HG03457 (cell line): Measurements from ENCODE around the gene AMFR.

ENCODE experiments used
- ATAC-seq: cut with Tn5 transposase; IDR thresholded peaks from one replicate; pipeline ENCODE4 v1.9.1; 2021; ENCODE audit warnings: moderate number of reproducible peaks; ENCODE audit not compliant: unreplicated experiment

AMFR gene

DNA sequence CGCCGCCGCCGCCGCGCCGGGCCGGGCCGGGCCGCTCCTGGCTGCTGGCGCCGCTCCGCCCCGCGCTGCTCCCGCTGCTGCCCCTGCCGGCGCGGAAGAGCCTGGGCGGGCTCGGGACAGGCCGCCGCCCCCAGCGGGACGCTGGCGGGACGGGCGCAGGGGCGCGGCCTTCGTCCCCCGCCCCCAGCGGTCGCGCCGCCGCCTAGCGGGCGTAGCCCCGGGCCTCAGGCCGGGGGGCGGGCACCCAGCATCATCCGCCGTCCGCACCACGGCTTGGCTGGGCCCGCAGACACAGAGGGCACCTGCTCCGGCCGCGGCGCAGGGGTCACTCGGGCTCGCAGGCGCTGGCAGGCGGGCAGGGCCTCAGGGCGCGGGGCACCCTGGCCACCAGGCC is at the start of gene AMFR:
Gene AMFR, minus strand, starts transcription at position 107 of the 394 bp plus-strand sequence. CDS start 218 bp downstream, outside the sequence.
- peak; percentile 56 for ATAC-seq

DNA sequence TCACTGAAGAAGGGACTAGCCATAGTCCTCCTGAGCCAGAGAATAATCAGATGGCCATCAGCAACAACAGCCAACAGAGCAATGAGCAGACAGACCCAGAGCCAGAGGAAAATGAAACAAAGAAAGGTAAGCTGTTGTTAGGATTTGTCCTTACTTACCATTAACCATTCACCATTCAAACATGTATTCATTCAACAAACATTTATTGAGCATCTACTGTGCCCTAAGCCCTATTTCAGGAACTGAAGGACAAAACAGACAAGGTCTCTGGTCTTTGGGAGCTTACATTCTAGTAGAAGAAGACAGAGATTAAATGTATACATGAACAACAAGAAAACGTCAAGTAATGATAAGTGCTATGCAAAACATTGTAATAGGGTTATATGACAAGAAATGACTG is 45.3 kb upstream of the AMFR start:
- ATAC-seq: no peak

DNA sequence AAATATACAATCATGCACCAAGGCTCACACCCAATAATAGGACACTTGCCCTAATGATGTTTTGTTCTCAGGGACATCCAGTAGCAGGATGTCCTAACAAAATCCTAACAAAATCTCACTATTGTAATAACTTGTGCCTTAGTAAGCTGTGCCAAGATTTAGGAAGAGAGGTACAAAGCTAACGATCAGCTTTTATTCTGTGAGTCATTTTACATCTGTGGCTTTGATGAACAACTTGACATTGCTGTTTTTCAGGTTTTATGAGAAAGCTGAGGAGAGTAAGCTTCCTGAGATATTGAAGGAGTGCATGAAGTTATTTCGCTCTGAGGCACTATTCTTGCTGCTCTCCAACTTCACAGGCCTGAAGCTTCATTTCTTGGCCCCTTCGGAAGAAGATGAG is 44.9 kb upstream of the AMFR start:
- no peak for ATAC-seq

DNA sequence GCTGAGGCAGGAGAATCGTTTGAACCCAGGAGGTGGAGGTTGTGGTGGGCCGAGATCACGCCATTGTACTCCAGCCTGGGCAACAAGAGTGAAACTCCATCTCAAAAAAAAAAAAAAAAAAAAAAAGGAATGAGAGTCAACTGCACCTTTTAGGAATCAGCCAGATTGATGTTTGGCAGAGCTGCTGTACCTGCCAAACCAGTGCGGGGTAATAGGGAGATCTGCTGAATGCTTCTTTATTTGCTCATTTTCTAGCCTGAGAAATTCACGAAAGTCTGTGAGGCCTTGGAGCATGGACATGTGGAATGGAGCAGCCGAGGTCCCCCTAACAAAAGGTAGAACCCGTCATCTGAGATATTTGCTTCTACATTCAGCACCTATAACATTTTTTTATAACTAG is 44.4 kb upstream of the AMFR start:
- no peak for ATAC-seq

DNA sequence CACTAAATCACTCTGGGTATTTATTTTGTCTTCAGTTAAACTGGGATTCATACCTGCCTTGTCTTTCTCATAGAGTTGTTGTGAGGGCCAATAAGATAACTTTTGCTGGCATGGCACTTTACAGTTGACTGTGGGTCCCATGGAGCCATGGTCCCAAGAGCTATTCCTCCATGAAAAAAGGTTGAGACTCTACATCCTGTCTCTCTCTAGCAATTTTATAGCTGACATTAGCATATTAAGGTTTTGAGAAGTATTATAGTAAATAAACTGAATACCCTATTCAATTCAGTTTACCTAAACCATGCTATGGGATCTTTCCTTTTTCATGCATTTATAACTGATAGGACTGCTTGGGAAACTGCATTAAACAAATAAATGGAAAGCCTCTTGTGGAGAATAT is 43.5 kb upstream of the AMFR start:
- ATAC-seq: no peak

DNA sequence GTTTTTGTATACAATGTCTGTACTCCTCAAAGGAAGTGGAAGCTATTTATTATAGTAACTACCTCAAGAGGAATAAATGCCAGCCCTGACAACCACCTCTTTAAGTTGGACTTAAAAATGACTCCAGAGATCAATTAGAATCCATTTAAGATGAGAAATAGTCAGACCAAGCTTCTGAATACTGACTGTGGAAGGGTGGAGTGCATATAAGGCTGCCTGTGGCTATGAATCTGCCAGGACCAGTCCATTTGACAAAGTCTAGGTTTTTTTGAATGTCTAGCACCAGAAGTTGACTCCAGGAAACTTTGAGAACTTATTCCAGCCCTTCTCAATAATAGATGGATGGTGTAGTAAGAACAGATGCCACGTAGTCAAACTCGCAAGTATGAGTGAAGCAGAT is 41.0 kb upstream of the AMFR start:
- ATAC-seq: no peak

DNA sequence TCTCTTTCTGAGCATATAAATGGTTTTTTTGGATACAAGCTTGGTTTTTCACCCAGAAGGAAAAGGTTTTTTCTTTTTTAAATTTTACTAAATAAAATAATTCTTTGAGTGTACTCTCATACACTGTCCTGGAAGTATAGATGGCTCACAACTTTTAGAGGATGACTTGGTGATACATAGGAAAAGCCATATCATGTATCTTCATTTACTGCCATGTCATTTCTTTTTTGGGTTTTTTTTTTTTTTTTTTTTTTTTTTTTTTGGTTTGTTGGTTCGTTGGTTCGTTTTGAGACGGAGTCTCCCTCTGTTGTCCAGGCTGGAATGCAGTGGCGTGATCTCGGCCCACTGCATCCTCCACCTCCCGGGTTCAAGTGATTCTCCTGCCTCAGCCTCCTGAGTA is 37.8 kb upstream of the AMFR start:
- no peak for ATAC-seq

DNA sequence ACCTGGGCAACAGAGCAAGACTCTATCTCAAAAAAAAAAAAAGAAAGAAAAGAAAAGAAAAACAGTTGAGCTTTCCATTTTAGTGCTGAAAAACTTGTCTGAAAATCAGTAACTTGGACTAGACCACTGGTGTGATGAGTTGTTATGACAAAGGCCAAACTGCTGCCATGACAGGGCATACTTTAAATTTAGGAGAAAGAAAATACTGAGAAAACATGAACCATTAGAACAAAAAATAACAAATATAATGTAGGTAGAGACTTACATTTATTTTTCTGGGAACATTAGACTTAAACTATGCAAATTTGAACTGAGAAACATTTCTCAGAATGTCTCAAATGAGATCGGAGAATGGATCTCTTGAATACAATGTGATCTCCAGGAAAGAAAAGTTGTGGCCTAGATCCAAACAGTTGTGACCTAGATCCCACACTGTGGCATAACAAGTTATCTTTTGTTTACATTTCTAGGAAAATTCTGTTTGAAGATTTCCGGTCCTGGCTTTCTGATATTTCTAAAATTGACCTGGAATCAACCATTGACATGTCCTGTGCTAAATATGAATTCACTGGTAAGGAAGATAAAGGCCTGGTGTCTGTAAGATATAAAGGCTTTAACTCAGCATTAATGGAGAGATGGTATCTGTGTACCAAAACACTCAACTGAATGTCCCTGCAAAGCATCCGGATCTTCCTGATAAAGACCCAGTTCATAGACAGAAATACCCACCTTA is 36.9 kb upstream of the AMFR start:
- ATAC-seq: no peak

DNA sequence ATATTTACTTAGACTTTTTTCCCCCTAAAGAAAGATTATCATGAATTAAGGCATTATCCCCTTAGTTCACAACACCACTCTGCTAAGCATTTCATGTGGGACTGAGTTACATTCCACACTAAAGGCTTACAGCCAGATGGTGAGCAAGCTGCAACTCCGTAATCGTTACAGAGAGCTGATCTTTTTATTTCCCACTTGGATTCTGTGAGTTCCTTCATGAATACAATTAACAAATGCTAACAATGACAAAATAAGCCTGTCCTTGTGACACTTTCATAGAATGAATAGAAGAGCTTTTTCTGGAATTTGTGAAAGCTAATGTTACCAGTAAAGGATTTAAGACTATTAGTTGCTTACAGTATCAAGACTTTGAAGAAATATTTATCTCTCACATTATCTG is 34.8 kb upstream of the AMFR start:
- ATAC-seq: no peak

DNA sequence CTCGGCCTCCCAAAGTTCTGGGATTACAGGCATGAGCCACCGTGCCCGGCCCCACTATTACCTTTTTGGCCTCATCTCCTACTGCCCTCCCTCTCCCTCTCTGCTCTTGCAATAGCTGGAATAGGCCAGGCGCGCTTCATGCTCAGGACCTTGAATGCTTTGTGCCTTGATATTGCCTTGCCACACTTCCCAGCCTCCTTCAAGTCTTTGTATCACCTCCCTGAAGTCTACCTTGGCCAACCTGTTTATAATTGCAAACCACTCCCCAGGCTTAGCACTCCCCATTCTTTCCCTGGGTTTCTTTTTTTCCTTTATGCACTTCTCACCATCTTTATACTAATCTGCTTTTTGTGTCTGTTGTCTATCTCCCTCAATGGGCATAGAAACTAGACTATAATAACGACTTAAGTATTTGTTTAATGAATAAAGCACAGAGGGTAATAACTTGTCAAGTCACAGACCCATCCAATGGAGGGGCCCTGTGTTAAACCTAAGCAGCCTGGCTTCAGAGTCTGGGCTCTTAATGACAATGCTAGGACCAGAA is 32.7 kb upstream of the AMFR start:
- ATAC-seq: no peak

DNA sequence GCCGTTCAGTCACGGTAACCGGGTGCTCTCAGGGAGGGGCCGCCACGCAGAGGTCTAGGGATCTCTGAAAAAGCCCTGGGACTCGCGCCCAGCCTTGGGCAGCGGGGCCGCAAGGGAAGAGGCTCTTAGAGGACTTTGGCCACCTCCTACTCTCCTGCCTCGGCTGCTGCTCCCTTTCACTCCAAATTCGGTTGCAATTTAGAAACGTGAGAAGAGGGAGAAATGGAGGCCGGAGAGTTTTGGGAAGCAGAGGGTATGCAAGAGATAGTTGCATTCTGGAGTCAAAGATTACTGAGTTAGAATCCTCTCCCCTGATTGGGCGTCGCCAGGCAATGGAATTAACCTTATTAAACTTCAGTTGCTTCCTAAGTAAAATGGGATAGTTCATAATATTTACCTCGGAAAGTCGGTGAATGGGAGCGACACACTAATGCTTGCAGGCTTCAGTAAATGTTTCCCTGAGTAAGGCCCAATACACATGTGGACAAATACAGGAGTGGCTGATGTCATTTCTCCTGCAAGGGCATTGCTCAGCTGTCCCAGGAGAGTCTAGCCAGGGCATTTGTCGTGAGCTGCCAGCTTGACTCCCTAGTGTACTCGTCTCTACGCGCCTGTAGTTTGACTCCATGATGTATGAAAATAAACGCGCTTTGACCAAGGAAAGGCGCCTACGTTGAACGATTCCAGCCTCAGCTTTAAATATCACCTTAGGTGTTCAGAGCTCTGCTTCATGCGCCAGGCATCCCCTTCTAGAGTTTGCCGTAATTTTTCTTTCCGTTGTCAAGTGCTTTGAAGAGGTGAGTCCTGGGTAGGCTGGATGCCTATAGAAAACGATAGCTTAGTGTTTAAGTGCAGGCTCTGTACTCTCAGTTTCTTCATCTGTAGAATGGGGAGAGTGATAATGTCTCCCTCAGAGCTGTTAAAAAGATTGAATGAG is 26.7 kb upstream of the AMFR start:
- peak; percentile 29 for ATAC-seq

DNA sequence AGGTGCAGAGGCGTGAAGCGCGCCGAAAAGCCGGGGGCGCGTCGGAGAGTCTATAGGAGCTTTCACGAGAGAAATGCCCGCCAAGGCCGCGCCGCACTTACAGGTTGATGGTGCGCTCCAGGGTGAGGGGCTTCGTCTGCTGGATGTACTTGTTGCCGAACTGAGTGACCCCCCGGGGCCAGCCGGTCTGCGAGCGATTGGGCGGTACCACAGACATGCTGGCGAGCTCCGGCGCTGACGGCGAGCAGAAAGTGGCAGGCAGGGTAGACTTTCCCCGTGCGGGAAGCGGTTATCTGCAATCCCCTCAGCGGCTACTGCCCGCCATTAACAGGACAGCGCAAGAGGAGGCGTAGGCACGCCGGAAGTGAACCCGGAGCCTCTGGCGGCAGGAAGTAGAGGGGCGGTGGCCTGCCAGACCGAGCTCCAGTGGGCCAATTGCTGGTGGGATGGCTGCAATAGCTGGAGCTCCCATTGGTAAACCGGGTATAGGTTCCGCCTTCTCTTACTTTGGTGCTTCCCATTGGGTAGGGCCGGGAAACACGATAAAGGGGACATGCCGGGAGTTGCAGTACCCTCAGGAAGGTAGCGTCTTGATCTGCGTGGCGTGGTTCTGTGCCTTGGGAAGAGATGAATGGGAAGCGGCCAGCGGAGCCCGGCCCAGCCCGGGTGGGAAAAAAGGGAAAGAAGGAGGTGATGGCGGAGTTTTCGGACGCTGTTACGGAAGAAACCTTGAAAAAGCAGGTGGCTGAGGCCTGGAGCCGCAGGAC is 25.8 kb upstream of the AMFR start, which contains the start of the genes NUDT21 and OGFOD1:
Gene NUDT21, minus strand, starts transcription at position 347 of the 767 bp plus-strand sequence. Its CDS starts 130 bp downstream, at position 217.
Gene OGFOD1, plus strand, starts transcription at position 569 of the 767 bp plus-strand sequence. Its CDS starts 59 bp downstream, at position 628.
- peak; percentile 96 for ATAC-seq

DNA sequence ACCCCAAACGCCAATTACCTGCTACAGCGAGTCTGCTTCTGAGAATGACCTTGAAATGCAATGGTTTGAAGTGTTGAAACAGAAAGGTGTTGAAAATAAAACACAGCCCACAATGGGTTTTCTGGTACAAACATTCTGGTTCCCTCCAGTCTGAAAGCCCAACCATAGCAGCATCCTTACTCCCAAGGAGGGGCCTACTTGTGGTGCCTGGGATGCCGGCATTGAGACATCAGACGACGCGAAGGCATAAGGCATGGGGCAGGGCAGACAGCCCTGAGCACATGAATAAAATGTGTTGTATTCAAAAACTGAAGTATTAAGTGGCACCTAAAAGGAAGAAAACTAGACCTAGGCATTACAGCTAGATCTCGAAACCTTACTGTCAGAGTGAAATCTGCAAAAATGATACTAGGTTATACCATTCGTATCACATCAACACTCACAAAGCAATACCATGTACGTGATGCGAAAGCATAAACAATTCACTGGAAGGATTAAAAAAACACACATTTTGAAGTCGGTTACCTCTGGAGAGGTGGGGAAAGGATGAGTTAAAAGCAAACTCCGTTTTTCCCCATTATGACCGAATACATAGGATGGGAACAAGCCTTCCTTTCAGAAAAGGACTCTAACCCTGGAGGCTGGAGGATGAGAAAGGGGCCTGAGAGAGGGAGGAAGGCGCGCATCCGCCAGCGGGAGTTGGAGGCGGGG is 25.1 kb upstream of the AMFR start:
- no peak for ATAC-seq

DNA sequence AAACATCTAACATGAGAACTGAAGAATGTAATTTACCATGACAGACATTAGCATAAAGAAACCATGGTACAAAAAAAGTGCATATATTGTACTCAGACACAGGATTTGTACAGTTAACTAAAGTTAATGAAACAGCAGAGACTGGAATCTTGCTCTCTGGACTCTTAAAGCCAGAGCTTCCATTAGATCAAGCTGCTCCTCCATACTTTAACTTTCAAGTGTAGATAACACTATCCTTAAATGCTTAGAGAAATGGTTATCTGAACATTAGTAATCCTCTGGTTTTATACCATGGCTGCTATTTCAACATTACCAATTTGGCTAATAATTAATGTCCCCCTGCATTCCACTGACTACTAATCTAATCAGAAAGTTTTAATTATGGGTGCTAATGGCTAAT is 22.7 kb upstream of the AMFR start:
- ATAC-seq: no peak

DNA sequence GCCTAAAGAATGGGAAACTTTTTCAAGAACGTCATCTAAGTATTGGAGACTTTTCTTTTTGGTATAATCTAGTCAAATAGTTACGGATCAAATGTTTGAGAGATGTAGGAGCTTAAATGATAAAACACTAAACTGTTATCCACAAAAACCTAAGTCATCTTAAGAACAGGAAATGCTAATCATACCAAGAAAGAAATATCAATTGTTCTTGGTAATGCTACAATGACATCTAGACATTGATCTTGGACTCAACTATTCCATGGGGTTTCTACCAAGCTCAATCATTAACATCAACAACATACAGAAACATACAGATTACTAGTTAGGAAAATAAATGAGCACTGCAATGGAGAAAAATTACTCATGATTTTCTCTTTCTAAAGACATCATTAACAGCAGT is 21.9 kb upstream of the AMFR start:
- ATAC-seq: no peak

DNA sequence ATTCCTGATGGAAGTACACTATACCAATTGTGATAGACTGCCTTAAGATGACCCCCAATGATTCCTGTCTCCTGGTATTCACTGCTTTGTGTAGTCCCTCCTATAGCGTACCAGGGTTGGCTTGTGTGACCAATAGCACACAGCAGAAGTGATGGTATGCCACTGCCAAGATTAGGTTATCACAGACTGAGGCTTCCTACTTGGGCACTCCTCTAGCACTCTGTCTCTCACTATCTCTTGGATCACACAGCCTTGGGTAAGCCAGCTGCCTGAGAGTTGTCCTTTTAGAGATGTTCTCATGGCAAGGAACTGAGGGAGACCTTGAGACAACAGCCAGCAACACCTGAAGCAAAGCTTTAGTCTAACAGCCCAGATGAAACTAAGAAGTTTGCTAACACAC is 12.7 kb upstream of the AMFR start:
- ATAC-seq: no peak

DNA sequence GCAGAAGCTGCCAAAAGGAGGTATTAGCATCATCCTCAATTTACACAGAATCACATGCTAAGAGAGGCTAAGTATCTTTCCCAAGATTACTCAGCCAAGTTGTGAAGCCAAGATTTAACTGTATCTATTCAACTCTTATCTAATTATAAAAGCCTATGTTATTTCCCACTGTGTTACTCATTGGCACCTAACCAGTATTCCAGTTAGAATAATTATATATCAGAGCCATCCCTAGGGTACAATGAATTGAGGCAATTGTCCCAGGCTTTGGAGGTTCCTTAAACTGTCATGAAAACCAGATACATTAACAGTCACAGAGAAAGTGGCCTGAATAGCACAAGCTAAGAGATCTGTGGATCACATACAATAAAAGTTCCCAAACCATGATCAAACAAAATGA is 10.9 kb upstream of the AMFR start:
- no peak for ATAC-seq

DNA sequence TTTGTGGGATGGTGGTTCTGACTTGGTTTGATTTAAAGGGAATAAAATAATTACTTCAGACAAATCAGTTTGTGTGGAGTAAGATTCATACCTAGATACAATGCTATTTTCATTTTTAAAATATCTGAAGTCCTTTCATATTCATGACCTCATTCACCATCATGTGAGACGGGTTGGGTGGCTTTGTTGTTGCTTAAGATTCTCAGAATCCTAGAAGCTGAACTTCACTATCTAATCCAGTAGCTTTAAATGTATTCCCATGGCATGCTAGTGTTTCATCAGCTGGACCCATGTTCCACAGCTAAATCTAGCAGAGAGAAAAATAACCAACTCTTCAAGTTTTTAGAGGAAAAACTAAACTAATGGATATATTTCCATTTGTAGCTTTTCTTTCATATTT is 2.7 kb upstream of the AMFR start:
- no peak for ATAC-seq

DNA sequence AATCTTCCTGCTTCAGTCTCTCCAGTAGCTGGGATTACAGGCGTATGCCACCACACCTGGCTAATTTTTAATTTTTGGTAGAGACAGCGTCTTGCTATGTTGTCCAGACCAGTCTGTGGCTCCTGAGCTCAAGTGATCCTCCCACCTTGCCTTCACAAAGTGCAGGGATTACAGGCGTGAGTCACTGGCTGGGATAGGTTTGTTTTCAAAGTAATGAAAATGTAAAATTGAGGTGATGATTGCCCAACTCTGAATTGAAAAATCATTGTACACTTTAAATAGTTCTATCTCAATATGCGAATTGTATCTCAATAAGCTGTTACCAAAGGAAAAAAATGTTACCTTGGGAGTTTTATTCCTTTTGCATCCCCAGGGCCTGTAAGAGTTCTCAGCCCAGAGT is 1.2 kb upstream of the AMFR start:
- no peak for ATAC-seq

DNA sequence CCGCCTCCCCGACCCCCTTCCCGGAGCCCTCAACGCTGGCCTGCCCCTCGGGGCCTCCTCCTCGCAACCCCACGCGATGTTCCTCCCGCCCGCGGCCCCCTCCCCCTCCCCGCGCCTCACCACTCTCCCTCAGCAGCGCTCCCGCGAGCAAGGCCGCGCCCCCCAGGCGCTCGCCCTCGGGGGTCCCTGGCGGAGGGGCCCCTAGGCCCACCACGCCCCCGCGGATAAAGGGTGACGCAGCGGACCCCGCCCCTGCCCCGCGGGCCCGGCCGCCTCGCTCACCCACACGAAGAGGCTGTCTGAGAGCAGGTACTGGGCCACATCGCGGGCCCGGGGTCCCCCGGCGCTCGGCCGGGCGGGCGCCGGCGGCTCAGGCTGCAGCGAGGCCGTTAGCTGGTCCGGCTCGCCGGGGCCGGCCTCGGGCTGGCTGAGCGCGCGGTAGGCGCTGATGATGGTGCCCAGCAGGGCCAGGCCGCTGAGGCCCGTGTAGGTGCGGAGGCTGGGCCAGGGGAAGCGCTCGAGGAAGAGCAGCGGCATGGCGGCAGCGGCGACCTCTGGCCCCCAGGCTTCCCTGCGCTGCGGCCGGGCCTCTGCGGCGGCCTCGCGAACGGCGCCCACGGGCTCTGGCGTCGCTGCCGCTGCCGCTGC is 430 bp downstream of the AMFR start:
- ATAC-seq: peak; percentile 25
